A549 treated with DMSO at 1 μM for 4 hours (cell line): ENCODE data around the gene ZNF423. TPM values are rescaled to one million over a fixed set of nuclear protein-coding genes. Genes with fewer than 3 reads are reported as not detected.

ENCODE experiments used
- total RNA-seq: library from RNA; stranded (reverse); fragments of 200-300 nt; extraction: Qiagen RNA extraction; gene quantifications from 5 replicates; pipeline ENCODE4 v1.2.3, GENCODE V29; 2022; ENCODE audit warnings: low read depth

ZNF423 gene
- total RNA-seq: 0.07 to 0.42 TPM (median 0.16 TPM) in 5 replicates

DNA sequence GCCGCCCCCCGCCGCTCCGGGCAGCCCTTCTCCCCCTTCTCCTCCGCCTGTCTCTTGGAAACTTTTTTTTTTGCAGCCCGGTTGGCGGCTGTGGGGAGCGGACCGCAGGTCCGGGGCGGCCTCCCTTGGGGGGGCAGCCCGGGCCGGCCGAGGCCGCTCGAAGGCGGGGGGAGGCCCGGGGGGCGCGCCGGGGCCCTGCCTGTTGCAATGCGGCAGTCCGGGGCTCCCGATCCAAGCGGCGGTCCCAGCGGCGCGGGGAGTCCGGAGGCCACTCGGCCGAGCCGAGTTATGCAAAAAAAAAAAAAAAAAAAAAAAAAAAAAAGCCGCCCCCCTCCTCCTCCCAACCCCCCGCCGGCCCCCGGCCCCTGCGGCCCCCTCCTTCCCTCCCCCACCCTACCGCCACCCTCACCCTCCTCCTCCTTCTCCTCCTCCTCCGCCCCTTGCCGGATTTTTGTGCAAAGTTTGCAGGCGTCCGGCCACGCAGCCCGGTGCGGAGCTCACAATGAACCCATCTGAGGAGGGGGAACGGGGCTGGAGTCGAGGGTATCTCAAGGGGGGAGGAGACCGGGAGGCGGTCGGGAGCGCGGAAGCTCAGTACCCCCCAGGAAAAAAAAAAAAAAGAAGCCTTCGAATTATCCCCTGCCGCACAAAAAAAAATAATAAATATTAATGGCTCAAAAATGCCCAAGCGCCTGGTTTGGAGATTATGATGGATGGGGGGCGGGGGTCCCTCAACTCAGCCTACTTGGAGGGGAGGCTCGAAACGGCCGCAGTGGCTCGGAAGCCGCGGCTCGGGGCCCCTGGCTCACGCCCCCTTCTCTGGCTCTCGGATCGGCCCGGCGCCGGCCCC lies at the start of gene ZNF423:
Gene ZNF423, minus strand, starts transcription at position 291 of the 850 bp plus-strand sequence. CDS start 338 bp downstream, outside the sequence.

Other genes with a start within 250 kb of the ZNF423 start
- gene CNEP1R1, start 169.1 kb upstream of the ZNF423 start, total RNA-seq: 18.2 to 22.8 TPM (median 19.3 TPM) in 5 replicates
- 12.0 to 19.0 TPM (median 17.0 TPM) in 5 replicates for gene HEATR3, start 209.9 kb upstream of the ZNF423 start, total RNA-seq